Stimulated activated CD8-positive, alpha-beta memory T cell treated with anti-CD3 and anti-CD28 coated beads, Interleukin-2, amount 100 ng/mL, for 48 hours (primary cell): Measurements from ENCODE around the gene SETD5.

Source experiments
- DNase-seq, 2 donors: peaks; one replicate each; pipeline ENCODE4 v3.0.0-alpha.2; 2020; ENCODE audit warnings: low read depth in 2 of 2

SETD5 gene

DNA sequence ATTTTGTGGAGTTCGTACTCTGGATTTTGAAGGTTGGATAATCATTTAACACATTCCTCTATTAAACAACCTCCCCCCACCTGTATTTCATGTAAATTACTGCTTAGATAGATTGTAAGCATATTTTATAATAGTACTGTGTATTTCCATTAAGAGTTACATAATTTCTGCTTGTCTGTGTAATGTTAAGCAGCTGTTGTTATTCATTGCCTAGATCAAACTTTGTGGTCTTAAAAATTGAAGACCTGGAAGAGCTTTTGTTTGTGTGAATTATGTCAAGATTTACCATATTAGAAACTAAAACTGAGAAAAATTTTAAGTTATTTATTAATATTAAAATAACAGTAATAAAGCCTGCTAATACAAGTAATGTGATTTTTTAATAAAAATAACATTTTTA, 11.1 kb downstream of the SETD5 start:
- no peak for DNase-seq

DNA sequence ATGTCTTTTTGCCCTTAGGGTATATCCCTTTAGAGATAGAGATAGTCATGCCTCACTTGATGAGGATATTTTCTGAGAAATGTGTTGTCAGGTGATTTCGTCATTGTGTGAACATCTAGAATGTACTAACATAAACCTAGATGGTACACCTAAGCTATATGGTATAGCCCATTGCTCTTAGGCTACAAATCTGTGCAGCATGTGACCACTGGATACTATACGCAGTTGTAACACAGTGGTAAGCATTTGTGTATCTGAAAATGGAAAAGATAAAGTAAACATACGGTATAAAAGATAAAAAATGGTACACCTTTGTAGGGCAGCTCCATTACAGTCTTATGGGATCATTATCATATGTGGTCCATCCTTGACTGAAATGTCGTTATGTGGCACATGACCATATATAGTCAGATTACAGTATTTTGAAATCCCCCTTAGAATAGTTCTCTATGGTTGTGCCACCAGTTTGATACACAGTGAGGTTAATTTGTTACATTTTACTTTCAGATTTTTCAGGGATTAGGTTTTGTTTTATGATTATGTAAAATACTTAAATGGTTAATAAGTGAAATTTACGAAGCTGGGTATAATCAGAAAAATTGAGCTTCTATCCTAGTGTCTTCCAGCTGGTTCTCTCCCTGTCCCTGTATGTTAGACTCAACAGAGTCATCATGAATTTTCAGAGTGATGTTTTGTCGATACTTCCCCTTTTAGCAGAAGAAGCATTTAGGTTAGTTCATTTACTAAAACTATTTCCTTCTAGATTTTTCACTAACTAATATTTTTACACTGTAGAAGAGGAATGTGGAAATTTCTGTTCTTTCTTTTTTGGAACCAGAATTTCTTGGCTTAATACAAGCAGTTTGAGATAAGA, 12.8 kb downstream of the SETD5 start:
- no peak for DNase-seq

DNA sequence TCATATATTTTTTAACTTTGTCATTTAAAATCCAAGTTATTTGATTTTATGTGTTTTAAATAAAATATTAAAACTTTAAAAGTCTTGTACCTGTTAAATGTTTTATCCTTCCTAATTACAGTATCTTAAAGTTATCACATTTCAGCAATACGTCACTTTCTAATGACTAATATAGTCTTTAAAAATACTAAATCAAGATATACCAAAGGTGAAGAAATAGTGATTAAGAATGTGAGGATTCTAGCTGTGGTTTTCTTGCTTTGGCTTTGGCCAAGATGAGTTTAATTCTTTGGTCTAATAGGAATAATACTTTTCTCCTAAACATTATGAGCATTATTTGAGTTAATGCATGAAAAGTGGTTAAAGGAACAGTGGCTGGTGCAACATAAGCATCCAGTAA, 13.9 kb downstream of the SETD5 start:
- DNase-seq = no peak

DNA sequence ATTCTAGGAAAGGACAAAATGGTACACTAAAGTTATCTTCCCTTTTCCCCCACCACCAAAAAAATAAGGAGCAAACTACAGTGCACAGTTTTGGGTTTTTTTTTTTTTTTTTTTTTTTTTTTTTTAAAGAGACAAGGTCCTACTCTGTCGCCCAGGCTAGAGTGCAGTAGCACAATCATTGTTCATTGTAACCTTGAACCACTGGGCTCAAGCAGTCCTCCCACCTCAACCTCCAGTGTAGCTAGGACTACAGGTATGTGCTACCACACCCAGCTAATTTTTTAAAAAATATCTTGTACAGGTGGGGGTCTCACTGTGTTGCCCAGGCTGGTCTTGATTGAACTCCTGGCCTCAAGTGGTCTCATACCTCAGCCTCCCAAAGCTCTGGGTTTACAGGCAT, 14.9 kb downstream of the SETD5 start:
- no peak for DNase-seq

DNA sequence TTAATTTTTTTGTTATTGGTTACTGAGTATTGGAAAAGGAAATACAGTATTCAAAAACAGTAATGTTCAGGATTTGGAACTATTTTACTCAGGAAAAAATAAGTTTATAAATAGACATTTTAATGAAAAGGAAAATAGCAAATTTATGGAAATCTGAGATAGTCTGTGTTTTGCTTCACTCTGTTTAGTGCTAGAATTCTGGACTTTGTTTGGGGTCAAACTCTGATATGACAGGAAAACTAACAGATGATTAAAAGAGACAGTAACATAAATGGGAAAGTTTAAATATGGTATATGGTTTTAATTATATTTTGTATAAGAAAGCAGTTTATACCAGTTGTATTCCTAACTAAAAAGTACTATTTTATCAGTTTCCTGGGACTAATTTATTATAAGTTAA, 17.4 kb downstream of the SETD5 start:
- no peak for DNase-seq

DNA sequence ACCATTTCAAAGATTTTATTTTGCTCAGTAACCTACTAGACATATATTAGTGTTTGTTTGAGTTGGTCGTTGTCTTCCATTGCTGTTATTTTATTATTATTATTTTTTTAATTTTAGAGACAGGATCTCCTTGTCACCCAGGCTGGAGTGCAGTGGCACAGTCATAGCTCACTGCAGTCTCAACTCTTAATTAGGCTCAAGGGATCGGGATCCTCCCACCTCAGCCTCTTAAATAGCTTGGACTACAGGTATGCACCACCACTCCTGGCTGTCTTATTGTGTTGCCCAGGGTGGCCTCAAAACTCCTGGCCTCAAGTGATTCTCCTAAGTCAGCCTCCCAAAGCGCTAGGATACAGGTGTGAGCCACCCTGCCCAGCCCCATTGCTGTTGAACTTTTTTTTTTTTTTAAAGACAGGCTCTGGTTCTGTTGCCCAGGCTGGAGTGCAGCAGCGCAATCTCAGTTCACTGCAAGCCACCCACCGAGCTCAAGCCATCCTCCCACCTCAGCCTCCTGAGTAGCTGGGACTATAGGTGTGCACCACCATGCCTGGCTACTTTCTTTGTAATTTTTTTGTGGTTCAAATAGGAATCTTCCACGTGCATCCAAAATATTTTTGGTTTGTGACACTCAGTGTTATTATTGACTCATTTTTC, 18.2 kb downstream of the SETD5 start:
- DNase-seq = no peak

DNA sequence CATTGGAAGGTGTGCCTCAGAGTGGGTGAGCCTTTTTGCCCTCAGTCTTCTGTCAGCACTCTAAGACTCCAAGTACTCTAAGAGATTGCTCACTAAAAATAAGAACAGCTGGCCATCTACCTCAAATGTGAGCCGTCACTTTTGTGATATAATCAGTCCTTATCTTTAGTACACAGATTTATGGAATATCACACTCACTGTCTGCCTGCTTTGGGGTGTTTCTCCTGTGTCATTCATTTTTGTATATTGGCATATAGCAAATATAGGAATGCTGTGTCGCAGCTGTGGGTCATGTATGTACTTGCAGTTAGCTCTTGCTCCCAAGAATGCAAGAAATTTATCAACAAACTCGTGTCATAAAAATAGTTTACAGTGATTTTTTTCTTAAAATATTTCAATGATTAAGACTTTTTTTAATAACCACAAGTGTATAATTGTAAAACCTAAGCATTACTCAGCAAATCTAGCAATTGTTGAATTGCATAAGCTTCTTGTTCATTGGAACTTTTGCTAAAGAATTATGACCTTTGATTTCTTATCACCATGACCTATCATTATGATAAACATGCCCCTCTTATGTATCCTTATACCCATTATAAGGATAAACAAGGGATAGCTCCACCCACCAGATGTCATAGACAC, 18.8 kb downstream of the SETD5 start:
- no peak for DNase-seq

DNA sequence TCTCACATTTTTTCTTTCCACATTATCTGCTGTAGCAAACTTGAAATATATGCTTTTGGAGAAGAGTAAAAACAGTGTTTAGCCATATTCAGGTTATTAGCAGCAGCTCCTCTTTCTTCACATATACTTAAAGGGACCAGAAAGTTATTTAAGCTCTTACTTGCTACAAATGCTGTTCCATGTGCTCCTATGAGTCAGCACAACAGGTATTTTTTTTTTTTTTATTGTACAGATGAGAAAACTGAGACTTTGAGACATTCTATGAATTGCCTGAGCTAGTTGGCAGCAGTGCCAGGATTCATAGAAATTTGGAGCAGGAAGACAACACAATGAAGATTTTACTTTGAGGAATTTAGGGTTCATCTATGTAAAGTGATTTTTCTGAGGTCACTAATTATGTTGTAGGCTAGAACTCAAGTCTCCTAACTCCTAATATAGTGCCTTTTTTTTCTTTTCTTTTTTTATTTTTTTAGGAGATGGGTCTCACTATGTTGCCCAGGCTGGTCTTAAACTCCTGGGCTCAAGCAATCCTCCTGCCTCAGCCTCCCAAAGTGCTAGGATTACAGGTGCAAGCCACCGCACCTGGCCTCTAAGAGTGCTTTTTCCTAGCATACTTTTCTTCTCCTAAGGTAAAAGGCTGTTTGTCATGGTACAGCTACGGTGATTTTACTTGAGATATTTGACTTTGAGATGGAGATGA, 23.6 kb downstream of the SETD5 start:
- DNase-seq = no peak

DNA sequence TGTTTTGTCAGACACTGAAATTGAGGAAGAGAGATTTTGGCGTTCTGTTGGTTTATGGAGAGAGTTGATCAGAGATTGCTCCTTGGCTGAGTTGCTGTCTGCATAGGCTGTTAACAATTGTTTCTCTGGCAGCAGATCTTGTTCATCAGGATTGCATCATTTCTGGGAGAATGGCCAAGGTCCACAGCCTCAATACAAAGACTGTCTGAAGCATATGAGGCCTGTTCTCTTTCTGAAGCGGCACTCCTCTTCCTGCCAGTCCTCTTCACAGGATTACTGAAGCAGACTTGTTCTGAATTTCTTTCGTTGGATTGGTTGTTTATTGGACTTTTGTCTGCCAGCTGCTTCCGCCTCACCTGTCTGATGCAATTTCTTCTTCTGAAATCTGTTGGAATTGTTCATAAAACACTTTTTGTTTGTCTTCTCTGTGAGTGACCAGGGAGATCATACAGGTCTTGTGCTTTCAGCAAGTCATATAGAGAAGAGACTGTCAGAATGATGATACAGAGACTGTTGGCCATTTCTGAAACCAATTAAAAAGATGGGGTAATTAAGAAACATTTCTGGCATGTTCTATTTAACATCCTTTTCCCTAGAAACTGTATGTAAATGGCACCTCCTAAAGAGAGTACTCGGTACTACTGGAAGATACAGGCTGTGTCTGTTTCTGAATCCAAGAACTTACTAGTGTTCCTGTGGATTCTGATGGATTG, 25.5 kb downstream of the SETD5 start:
- no peak for DNase-seq

DNA sequence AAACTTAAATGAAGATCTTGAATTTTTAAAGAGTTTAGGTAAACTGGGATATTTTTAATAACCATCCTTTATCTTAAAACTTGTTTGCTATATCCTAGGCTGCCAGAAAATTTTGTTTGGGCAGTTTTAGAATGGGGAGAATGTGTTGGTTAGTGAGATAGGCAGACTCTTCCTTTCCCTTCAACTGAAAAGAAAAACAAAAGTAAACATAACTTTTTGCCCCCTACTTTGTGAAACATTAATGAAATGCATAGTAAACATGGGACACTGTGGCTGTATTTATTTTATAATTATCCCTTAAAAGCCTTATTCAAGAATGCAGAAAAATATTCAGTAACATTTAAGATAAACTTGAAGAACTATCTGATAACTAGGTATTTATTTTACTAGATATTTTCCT, 31.0 kb downstream of the SETD5 start:
- no peak for DNase-seq

DNA sequence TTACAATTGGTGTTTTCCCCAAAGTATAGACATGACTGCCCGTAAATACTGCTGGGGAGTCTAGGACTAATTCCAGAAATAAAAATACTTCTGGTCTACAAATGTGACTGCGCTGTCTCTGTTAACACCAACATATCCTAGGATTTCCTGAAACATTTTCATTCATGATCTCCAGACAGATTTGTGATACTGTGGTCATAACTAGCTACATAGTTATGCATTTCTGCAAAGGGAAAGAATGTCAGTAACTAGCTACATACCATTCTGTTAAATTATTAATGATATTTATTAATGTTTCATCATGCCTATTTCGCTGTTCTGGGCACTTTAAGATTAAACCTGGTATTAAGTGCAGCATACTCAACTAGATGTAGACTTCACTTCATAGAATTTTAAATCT, 33.3 kb downstream of the SETD5 start:
- DNase-seq = no peak

DNA sequence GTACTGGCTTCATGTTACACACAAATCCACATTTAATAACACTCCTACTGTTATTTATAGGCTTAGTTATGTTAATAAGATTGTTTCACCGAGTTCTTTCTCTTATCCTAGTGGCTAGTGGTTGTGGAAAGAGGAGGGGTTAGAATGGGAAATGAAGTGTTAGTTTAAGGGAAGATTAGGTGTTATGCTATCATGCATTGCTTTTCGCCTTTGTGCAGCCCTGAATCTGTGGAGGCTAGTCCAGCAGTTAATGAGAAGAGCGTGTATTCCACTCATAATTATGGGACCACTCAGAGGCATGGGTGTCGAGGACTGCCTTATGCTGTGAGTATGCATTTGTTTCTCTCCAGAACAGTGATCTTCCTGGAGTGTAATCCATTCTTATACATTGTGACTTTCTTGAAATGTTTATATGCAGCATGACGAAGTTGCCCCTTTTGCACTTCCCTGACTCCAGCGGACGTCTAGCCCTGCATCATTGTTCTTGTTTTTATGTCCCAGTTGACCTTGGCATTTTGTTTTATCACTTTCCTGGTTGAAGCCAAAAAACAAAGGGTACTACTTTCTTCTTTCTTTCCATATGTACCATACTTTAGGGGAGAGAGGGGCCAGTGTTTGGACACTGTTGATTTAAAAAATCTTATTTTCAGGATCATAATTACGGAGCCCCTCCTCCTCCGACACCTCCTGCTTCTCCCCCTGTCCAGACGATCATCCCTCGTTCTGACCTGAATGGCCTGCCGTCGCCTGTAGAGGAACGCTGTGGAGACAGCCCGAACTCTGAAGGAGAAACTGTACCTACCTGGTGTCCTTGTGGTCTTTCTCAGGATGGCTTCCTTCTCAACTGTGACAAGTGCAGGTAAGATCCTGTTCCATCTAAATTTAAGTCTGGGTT, 36.5 kb downstream of the SETD5 start:
- no peak for DNase-seq

DNA sequence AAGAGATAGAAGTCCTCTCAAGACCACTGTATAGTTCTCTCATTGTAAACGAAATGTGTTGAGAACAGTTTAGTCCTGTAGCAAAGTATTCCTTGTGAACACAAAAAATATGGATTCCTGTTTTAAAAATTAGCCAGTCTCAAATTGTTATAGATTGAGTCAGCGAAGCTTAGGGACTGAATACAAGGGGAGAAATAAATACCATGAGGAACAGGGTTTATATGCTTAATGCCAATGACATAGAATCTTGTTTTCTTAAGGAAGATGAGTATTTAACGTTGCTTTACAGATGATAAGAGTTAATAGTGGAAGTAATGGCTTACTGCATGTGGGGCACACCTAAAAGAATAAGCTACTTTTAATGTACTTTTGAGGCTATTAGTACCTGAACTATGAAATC, 37.9 kb downstream of the SETD5 start:
- no peak for DNase-seq

DNA sequence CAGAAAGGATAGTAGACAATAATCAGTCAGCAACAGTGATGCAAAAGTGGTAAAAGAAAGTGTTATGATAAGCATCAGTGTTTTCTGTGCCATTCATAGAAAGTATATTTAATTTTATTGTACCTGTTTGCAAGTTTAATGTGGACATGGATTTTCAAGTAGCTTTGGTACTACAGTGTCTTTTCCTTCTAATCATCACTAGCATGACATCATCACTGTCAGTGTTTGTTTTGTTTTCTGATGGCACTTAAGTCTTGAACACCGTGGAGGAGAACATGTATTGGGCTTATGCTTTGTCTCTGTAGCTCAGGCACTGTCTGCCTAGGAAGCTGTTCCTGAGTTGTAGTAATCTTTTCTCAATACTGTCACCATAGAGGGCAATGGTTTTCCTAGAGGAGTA, 41.9 kb downstream of the SETD5 start:
- DNase-seq = no peak

DNA sequence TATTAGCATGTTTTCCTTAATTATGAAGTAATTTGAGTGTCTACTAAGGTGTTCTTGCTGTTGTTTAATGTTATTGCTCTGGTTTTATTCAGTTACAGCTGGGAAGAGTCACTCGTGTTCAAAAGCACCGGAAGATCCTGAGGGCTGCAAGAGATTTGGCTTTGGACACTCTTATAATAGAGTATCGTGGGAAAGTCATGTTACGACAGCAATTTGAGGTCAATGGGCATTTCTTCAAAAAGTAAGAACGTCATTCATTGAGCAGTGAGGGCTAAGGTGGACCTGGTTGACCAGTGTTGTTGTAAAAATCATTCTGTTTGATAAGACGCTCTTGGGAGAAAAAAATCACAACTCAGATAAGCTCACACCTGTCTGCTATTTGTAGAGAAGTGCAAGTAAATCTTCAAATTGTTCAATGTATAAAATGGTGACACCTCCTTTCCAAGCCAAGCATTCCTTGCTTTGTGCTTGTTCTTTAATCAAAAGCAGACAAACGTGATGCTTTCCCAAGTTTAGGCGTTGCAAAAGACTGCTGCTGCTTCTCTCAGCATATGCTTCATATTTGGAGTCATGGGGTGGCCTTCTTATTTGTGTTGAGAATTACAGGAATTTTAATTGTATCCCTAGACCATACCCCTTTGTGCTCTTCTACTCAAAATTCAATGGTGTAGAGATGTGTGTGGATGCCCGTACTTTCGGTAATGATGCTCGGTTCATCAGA, 44.2 kb downstream of the SETD5 start:
- DNase-seq = no peak

DNA sequence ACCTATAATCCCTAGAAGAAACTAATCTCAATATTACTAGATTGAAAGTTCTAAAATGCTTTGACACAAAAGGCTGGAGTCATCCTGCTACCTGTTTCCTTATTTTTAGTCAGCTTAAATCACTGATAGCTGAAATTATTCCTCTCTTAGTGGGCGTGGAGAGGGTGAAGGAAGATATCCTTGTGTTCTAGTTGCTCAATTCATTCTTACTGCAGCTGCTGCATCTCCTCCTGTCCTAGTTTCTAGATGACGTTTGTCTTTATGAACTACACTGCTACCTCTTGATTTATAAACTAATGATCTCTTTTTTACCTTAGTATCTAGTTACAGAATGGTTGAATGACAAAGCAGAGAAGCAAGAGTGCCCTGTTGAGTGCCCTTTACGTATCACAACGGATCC, 50.7 kb downstream of the SETD5 start:
- no peak for DNase-seq

DNA sequence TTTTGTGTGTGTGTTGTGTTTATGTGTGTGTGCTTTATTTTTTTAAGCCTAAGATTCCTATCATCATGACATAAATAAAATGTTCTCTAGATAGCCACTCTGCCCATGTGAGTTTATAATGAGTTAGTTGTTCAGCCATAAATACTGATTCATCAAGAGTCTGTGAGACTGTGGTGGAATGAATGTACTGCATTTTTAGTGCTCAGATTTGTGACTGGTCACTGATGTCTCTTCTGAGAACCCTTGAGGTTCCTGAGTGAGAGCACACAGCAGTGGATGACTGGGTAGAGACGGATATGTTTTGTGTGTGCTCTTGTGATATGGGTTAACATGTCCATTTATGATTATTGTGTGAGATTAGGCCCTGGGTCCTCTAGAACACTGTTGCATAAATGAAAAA, 51.2 kb downstream of the SETD5 start:
- no peak for DNase-seq

DNA sequence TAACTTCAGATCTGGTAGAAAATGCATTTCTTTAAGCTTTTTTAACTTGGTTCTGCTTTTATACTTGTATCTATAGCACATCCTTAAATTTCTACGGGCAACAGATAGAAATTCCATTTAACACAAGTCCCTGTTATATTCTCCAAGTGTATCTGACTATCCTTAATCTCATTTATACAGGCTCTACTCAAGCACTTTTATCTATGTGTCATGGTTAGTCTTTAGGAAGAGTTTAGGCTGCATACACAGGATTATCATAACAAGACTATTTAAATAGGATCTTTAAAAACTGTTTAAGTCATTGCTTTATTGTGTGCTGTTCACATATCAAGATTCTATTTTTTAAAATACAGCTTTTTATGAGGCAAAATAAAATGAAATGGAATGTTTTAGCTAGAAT, 52.7 kb downstream of the SETD5 start:
- no peak for DNase-seq

DNA sequence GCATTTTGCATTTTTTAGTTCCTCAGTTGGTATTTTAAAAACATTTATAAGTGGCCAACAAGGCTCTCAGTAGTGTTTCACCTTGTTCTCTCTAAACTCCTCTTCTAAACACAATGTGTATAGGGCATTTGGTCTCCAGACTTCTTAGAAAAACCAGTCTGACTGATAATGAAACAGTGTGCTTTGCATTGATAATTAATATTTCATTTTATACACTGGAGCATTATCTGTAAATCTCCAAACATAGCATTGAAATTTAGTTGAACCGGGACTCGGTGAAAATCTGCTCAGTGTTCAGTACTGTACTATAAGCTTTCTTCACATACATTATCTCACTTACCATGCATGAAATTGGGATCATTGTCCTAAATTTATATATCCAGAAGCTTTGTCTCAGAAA, 53.6 kb downstream of the SETD5 start:
- no peak for DNase-seq

DNA sequence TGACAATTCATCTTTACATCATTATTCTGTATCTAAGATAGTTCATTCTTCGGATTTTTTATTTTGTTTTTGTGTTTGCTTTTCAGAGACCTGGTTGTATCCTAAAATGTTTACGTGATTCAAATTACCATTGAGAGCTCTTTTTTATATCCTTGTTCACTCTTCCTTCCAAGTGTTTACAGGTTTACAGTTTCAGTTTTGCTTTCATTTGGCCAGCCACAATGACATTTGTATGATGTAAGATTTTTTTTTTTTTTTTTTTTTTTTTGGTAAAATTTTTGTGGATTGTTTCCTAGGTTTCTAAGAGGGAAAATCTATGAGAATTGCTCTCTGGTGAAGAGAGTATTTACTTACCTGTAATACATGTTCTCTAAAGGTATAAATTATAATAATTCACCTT, 55.0 kb downstream of the SETD5 start:
- DNase-seq = no peak
